ENCODE results near the gene TEX22. TPM values are rescaled to one million over a fixed set of nuclear protein-coding genes. Genes with fewer than 3 reads are reported as not detected.

The TEX22 gene
- total RNA-seq, 4 donors from 2014 or later = 0.17 to 0.34 TPM; not detected in 2

GRCh38 chr14:105401699-105402098, 3.4 kb downstream of the TEX22 start:
- no peak for TF ChIP-seq POLR2A (IDR thresholded peaks at IDR 0.05)
- TF ChIP-seq, protein P1, sequence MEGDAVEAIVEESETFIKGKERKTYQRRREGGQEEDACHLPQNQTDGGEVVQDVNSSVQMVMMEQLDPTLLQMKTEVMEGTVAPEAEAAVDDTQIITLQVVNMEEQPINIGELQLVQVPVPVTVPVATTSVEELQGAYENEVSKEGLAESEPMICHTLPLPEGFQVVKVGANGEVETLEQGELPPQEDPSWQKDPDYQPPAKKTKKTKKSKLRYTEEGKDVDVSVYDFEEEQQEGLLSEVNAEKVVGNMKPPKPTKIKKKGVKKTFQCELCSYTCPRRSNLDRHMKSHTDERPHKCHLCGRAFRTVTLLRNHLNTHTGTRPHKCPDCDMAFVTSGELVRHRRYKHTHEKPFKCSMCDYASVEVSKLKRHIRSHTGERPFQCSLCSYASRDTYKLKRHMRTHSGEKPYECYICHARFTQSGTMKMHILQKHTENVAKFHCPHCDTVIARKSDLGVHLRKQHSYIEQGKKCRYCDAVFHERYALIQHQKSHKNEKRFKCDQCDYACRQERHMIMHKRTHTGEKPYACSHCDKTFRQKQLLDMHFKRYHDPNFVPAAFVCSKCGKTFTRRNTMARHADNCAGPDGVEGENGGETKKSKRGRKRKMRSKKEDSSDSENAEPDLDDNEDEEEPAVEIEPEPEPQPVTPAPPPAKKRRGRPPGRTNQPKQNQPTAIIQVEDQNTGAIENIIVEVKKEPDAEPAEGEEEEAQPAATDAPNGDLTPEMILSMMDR (IDR thresholded peaks at IDR 0.05) = no peak
- no peak overlapping the region for H3K4me3 ChIP-seq (ENCODE audit: low read depth, poor library complexity, severe bottlenecking)
- no peak for DNase-seq (ENCODE audit: low spot score in 2 of 2)
- WGBS, 2 donors = 95 to 99% methylated on average over 9 of the region's 9 CpGs
- intact Hi-C loops (cut with DNase I; ENCODE audit: low total_unique reads) = no loop called here

GRCh38 chr14:105408592-105408991, 10.3 kb downstream of the TEX22 start:
- intact Hi-C loops (cut with DNase I; ENCODE audit: low total_unique reads) = no loop called here
- no peak for TF ChIP-seq POLR2A (IDR thresholded peaks at IDR 0.05)
- 83 to 87% methylated on average over 13 of the region's 13 CpGs for WGBS, 2 donors
- H3K4me3 ChIP-seq (ENCODE audit: low read depth, poor library complexity, severe bottlenecking) = no peak overlapping the region
- DNase-seq (ENCODE audit: low spot score in 2 of 2) = no peak

DNA sequence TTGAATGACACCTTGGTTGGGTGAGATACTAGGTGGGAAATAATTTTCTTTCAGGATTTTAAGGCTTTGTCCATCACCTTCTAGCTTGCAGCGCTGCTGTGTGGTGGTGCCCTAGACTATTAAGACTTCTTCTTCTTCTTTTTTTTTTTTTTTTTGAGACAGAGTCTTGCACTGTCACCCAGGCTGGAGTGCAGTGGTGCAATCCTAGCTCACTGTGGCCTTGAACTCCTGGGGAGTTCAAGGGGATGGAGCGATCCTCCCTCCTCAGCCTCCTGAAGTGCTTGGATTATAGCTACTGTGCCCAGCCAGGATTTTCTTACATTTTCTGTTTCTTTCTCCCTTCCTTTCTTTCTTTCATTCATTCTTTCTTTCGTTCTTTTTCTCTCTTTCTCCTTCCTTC, 11.0 kb downstream of the TEX22 start:
- H3K4me3 ChIP-seq (ENCODE audit: low read depth, poor library complexity, severe bottlenecking) = no peak overlapping the region
- intact Hi-C loops (cut with DNase I; ENCODE audit: low total_unique reads) = no loop called here
- 86 to 88% methylated on average over 3 of the region's 3 CpGs for WGBS, 2 donors
- DNase-seq (ENCODE audit: low spot score in 2 of 2) = no peak
- TF ChIP-seq, protein P1 (IDR thresholded peaks at IDR 0.05) = no peak

- TF ChIP-seq POLR2A (IDR thresholded peaks at IDR 0.05) = no peak
- TF ChIP-seq, protein P1 (IDR thresholded peaks at IDR 0.05) = no peak
- WGBS, 2 donors = 58 to 59% methylated on average over 5 of the region's 5 CpGs
- H3K4me3 ChIP-seq (ENCODE audit: low read depth, poor library complexity, severe bottlenecking) = no peak overlapping the region
- intact Hi-C loops (cut with DNase I; ENCODE audit: low total_unique reads) = no loop called here
- DNase-seq (ENCODE audit: low spot score in 2 of 2) = no peak
These were observed 12.3 kb downstream of the TEX22 start for GRCh38 chr14:105410642-105411016.

GRCh38 chr14:105411017-105411941, 12.9 kb downstream of the TEX22 start:
- 19 to 21% methylated on average over 26 to 35 of the region's 86 CpGs for WGBS, 2 donors
- no peak overlapping the region for H3K4me3 ChIP-seq (ENCODE audit: low read depth, poor library complexity, severe bottlenecking)
- peak in 1 of 2 donors; percentile 12 for DNase-seq (ENCODE audit: low spot score in 2 of 2)
- no peak for TF ChIP-seq POLR2A (IDR thresholded peaks at IDR 0.05)
- TF ChIP-seq, protein P1 (IDR thresholded peaks at IDR 0.05) = no peak
- intact Hi-C loops (cut with DNase I; ENCODE audit: low total_unique reads) = no loop called here

- WGBS, 2 donors = 83% methylated on average over 15 to 17 of the region's 17 CpGs
- DNase-seq (ENCODE audit: low spot score in 2 of 2) = no peak
- TF ChIP-seq, protein P1 (IDR thresholded peaks at IDR 0.05) = no peak
- TF ChIP-seq POLR2A (IDR thresholded peaks at IDR 0.05) = no peak
- H3K4me3 ChIP-seq (ENCODE audit: low read depth, poor library complexity, severe bottlenecking) = no peak overlapping the region
- intact Hi-C loops (cut with DNase I; ENCODE audit: low total_unique reads) = no loop called here
These were observed 13.8 kb downstream of the TEX22 start for GRCh38 chr14:105411985-105412770.

Data from lower leg skin (tissue), 4 donors.